Right ventricle myocardium superior (tissue), 1 donor: ENCODE measurements around the gene ADAM19. TPM values are rescaled to one million over a fixed set of nuclear protein-coding genes. Genes with fewer than 3 reads are reported as not detected.

Experiments used
- ATAC-seq: fragments of 200-7000 bp; cut with Tn5 transposase; one replicate; pipeline ENCODE4 v1.9.1; 2020; ENCODE audit warnings: mild to moderate bottlenecking; ENCODE audit not compliant: poor library complexity
- DNase-seq: peaks from one replicate; pipeline ENCODE4 v3.0.0-alpha.2; 2020
- intact Hi-C: fragments of 100-400 bp; cut with DNase I; formaldehyde crosslinking; loops from one replicate; pipeline ENCODE4 v1.11.2; 2022
- total RNA-seq: library from RNA; stranded (reverse); fragmentation: NEBNext Ultra II Directional; extraction: Animal tissue kit (Norgen Biotek cat#: 25700); gene quantifications from one replicate; pipeline ENCODE4 v1.2.1, GENCODE V29; 2021
- donor health status: DM: no; HTN: yes; CAD: no; lungs with severe emphysema.

The ADAM19 gene
- total RNA-seq, 1 donor from 2014 or later, result 8.4 TPM

DNA sequence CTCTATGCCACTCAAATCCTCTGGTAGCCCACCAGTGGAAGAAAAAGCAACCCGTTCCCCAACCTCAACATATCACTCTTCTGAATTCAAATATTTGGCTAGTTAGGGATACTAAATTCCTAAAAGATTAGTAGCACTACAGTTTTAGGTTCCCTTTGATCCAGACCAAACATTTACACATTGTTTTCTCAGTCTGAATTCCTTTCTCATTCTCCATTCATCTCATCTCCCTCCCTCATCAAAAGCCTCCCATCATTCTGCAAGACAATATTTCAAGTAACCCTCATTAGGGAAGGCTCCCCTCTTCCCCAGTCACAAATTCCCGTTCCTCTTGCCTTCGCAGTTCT, 26.3 kb downstream of the ADAM19 start:
- intact Hi-C loops, result no loop called here
- ATAC-seq (no peak), DNase-seq (no peak)

DNA sequence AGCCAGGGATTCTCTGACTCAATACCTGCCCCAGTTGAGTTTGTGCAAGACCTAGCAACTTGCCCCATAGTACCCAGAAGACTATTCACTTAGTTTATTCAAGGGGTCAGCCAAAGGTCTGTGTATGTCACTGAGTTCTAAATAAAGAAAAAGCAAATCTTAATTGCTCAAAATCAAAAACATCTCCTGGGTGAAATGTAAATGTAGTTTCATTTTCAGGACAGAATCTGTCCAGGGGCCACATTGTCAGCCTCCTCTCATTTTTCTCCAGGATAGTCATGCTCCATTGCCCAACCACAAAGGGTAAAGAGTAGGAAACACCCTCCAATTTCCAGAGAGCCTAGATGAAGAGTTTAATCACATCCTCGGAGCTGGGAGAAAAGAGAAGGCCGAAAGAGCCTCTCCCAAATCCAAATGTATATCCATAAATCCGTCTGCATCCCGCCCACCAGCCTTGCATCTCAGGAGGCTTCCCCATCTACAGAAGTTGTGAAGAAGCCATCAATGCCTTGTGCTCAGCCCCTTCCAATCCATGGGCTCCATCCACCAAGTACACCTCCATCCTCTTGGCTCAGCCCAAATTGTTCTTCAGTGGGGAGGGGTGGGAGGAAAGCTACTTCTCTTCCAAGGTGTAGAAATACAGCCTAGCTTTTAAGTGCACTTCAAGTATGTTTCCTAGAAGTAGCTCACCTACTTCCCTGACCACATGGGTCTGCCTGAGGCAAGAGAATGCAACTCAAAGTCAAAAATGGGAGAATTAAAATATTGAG, 26.9 kb downstream of the ADAM19 start:
- ATAC-seq, result peak; percentile 19
- intact Hi-C loops, result no loop called here
- DNase-seq, result no peak

DNA sequence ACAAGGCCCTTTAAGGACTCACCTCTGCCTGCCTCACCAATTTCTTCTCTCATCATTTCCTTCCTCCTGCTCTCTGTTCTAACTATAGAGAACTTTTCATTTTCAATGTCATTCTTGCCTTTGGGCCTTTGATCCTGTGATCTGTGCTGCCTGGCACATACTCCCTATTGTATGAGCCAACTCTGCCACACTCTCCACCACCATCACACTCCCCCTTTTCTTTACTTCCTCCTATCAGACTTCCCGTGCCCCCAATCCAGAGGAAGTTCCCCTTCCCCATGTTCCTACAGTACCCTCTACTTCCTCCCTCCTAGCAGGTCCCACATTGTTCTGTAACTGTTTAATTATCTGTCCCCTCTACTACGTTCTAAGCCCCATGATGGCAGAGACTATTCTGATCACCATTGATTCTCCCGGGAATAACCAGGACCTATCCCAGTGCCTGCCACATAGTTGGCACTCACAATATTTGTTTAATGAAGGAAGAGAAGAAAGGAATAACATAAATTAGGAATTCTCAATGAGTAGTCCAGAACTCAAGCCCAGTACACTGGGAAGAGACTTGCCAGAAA, 27.5 kb downstream of the ADAM19 start:
- intact Hi-C loops, result no loop called here
- ATAC-seq (peak; percentile 16), DNase-seq (no peak)

DNA sequence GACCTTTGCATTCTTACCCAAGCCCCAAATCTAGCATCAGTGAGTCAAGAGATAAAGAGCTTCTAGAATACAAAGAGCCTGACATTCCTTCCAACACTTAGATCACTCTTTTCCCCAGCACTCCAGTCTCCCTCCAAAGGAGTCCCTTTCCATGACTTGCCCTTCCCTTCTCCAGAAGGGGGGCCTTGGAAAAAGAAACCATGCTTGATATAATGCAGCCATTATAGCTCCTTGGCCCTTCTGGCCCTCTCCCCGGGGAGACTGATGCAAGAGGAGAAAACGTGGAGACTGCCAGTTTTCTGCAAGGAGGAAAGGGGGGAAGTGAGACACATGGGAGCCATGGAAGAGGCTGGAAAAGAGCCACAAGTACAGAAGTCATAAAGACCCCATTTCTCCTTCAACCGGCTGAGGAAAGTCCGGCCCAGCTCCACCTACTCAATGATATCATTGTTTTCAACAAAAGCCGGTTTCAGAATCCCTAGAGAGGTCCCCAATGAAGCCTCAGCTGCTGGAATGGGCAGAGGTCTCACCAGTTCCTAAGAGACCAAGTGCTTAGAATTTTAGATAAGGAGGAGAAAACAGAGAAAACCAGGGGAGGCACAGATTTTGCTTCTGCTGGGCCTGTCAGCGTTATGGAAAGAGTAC, 29.0 kb downstream of the ADAM19 start:
- DNase-seq (peak; percentile 75), ATAC-seq (peak; percentile 82)
- intact Hi-C loops, result no loop called here

DNA sequence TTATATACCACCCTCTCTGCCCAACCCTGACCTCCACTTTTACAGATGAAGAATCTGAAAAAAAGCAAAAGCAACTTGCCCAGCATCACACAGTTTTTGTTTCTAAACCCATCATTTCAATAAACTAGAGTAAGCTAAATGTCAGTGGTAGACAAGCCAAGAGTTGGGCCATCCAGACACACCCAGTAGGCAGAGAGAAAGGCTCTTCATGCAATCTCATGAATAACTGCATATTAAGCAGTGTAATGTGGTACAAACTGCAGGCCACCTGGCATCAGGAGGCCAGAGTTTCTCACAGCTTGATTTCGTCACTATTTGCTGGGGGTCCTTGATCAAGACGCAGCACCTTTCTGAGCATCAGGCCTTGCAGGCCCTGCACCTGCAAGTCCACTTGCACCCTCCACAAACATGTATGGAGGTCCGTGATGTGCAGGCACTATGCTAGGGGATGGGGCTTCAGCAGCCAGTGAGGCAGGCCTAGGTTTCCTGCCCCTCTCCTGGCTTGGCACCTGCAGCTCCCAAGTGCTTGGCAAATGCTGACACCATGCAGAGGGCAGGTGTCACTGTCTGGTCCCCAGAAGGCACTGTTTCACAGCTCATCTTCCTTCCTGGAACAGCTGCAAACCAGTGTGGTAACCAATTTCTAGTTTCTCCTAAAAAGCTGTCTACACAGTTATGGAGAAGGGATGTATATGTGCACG, 29.8 kb downstream of the ADAM19 start:
- no peak for ATAC-seq
- intact Hi-C loops, result no loop called here
- DNase-seq, result no peak

DNA sequence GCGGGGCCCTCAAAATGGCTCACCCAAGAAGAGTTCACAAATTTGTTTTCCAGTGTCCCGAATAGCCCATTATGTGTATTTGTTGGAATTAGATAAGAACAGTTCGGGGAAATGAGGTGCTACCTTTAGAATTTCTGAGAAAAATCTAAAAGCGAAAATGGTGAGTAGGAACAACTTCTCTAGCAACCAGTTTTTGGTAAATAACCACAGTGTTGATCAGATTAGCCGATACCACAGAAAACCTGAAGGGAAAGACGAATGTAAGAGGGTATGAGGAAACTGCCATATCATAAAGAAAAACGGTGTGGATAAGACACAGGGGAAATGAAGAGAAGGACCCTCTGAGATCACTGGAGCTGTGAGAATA, 31.0 kb downstream of the ADAM19 start:
- no peak for ATAC-seq
- intact Hi-C loops, result no loop called here

DNA sequence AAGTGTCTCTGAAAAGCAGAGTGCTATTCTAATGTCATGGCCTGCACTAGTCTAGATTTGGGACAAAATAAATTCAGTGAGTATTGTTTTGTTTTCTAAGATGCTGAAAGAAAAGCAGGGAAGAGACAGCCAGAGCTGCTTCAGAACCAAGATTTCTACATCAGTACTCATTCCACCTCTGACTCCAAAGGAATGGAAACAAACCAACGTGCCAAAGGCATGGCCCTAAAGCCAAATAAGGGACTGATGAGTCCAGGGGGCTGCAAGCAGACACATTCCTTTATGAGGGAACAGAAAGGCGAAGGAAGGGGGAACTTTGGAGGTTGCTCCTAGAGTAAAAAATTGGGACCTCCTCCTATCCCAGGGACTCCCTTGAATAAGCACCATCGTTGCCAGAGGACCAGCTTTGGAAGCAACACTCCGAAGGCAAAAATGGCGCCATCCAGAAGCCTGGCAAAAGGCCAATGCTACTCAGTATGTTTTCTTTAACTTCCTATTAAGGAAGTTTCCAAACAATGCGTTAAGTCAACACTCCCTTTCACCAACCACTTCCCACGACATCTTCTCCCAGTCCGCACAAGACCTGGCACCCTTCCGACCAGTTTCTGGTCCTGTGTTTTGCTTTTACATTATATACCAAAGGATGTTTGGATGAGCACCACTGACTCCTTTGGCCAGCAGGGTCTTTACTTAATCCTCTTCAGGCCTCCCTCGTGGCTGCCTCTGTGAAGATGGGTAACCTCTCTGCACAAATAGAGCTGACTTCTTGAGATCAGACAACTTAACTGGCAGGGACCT, 31.6 kb downstream of the ADAM19 start:
- no peak for ATAC-seq
- intact Hi-C loops, result no loop called here

More for the DNA sequence above, 31.0 kb downstream of the ADAM19 start:
- DNase-seq, result no peak

DNA sequence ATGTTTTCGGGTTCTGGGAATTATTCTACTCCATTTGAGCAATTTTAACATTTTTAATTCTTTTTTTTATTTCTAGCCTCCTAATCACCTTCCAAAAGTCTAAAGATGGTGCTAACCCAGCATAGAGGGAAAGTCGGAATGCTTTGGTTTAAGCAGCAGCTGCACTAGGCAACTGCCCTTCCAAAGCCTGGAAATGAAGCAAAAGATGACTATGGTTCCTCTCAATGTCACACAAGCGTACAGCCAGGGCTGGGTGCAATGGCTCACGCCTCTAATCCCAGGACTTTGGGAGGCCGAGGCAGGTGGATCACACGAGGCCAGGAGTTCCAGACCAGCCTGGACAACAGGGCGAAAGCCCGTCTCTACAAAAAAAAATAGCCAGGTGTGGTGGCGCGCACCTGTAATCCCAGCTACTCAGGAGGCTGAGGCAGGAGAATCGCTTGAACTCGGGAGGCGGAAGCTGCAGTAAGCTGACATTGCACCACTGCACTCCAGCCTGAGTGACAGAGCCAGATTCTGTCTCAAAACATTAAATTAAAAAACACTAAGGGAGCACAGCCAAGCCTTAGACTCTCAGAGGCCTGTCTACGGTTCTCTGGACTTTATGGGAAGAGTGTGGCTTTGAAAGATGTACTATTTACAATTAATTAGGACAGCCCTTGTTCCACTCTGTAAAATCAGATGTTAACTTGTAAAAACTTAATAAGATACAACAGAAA, 33.1 kb downstream of the ADAM19 start:
- no peak for DNase-seq
- intact Hi-C loops, result no loop called here
- no peak for ATAC-seq

More for the DNA sequence above, 31.6 kb downstream of the ADAM19 start:
- no peak for DNase-seq

DNA sequence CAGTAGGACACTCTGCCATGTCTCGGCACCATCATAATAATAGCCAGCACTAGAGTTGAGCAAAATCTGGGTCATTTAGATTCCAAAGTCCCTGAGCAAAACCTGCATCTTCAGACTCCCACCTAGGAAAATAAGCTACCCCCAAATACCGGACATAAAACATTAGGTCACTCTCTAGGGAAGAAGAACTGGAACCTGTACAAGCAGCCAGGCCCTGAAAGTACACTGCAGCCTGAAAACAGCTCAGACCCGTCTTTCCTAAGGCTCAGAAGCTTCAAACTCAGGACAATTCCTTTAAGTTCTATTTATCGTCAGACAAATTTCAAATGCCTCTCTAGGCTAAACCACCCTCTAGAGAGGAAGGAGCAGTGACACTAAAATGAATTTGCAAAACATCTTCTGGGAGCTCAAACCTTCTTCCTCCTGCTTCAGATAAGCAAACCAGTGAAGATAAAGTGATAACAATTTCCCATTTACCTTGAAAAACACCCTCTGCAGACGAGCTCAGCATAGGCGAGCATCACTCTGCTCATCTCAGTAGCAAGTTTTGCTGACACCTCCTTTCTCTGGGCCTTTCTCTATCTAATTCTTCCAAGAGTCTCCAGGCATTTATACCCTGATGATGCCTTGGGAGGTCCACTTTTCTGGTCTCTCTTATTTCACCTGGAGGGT, 34.0 kb downstream of the ADAM19 start:
- ATAC-seq (peak; percentile 23), DNase-seq (no peak)
- intact Hi-C loops, result no loop called here

DNA sequence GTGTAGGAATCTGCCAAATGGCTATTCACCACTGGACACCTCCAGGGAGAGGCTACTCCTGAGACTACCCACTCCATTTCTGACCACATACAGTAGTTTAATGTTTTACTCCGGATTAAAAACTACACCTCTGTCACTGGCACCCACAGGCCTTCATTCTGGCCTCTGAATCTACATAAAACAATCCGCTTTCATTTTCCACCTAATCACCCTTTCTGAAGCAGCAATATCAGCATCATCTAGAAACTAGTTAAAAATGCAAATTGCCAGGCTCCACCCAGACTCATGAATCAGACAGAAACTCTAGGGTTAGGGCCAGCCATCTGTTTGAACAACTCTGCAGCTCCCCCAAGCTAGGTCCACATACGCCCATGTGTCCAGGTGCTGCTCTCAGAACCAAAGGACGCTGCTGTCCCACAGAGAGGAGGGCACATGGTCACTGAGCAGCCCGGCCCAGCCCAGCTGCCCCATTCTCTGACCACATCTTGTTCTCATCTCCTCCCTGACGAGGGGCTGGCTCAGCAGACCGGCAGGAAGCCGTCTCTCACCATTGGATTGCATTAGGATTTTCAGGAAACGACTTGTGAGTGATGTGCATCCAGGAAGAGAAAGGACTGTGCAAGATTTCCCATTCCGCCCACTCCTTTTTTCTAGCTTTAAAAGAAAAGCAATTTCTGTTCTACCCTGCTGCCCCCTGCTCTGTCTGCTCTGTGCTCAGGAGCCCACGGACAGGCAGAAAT, 34.7 kb downstream of the ADAM19 start:
- DNase-seq (peak; percentile 77), ATAC-seq (peak; percentile 77)
- intact Hi-C loops, result no loop called here

DNA sequence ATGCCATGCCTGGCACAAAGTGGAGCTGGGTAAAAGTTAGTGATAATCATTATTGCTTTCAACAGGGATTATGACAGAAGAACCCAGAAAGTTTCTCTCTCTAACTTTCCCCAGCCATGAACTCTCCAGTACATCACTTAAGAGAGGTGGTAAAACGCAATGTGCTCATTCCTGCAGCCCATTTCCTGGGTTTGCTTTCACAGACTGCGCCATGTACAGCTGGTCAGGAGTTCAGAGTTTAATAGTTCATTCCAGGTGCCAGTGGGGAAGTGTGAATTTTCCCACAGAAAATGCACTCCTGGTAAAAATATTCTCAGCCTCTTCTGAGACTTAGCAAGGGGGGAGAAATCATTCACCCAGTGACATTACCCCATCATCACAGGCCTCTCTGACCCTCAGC, 35.5 kb downstream of the ADAM19 start:
- ATAC-seq, result no peak
- DNase-seq, result no peak
- intact Hi-C loops, result no loop called here

DNA sequence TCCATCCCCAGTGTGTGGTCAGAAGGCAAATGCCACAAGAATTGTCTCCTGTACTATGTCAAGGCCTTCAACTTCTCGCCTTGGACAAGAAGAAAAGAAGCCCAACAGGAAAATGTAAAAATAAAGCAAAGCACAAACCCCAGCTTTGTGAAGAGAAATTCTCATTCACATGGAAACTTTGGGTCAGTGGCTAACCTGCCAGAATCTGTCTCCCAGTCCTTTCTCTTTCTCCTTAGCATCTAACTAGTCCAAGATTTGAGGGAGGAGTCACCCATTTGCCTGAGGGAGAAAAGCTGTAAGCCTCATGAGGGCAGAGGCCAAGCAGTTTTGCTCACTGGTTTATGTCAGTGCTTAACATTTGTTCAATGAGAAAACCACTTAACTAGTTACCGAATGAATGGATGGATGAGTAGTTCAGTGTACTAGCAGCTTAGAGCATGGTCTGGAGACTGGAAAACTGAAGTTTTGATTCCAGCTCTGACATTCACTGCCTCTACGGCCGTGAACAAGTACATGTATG, 36.0 kb downstream of the ADAM19 start:
- intact Hi-C loops, result no loop called here
- ATAC-seq, result no peak
- DNase-seq, result no peak

DNA sequence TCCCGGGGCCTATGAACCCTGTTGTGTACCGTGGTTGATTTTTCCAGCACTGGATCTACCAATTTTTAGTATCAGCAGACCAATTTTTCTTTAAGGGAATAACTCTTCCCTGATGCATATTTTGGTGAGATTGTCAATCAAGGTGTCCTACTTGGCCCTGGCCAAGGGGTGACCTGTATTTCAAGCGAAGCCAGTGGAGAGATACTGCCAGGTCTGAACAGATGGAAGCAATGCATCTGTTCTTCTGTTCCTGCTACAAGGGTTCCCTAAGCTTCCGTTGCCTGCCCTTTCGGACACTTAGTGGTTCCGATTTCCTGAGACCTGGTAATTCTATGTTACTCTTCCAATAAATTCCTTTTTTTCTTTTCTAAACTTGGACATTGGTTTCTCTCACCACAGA, 37.3 kb downstream of the ADAM19 start:
- DNase-seq, result no peak
- intact Hi-C loops, result no loop called here
- ATAC-seq, result no peak

DNA sequence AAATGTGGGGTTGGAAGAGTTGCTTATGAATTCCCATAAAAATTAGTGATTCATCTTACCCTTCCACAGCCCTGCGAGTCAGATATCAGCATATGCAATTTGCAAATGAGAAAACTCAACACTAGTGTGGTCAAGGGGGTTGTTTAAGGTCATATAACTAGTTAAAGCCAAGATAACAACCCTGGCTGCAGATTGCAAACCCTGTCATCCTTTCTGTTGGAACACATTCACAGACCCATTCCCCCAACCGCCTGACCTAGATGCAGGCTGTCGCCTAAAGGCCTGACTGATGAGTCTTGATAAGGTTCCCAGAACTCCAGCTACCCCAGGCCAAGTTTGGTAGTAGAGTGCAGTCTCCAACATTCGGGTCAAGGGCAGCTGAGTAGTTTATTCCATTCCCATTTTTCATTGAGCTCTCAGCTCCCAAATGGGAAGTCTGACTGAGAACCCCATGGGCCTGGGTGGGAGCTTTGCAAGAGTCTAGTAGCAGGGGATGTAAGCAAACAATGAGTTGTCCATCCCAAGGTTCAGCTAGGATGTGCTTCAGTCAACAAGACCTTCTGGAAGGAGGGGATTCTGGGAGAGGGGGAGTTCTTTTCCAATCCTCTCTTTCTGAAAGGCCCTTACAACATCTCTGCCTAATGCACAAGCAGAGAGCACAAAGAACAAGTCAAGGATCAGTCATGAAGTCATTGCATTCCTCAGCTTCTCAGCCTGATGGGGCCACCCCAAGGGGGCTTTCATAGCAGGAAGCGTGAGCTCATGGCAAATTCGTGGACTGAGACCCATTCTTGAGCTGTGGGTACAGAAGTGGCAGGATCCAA, 40.3 kb downstream of the ADAM19 start:
- DNase-seq, result peak; percentile 64
- ATAC-seq, result peak; percentile 94
- intact Hi-C loops, result no loop called here

DNA sequence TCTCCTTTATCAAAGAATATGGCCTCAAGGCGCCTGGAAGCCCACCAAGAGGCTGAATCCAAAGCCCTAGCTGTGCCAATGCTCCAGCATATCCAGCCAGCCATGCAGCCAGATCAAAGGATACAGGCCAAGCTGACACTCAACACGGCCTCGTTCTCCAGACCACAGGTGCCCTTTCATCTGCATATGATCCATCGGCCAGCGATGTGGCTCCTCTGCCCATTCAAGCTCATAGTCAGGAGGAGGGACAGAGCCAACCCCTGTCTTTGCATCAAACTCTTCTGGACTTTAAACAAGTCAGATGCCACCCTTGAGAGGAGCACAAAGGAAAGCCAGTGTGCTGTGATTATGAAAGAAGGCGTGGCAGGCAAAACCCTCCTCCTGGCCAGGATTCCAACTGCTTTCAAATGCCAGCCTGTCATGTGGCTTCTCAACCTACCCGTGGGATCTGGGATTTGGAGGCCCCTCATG, 42.5 kb downstream of the ADAM19 start:
- ATAC-seq (peak; percentile 31), DNase-seq (no peak)
- intact Hi-C loops, result no loop called here

DNA sequence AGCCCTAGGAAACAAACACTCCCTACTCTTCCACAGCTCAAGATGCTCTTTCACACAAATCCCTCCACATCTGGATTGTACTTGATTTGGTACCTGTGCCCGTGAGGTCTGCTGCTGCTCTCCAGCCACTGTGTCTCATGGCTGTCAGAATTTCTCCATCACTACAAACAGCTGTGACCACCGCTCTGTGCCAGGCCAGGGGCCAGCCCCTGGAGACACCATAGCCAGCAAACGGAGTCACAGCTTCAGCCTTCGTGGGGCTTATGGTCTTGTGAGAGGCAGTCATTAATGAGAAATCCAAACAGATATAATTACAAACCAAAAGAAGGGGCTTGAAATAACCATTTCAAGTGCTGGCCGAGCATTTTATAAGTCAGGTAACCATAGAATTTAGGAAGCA, 43.6 kb downstream of the ADAM19 start:
- ATAC-seq (no peak), DNase-seq (no peak)
- intact Hi-C loops, result no loop called here
